Neural progenitor cell (in vitro differentiated cells): Measurements from ENCODE around the gene CDK3. TPM values are rescaled to one million over a fixed set of nuclear protein-coding genes. Genes with fewer than 3 reads are reported as not detected.

Experiments
- DNase-seq: peaks from one replicate; pipeline ENCODE4 v3.0.0-alpha.2; 2016; ENCODE audit warnings: low spot score
- H2AFZ ChIP-seq: fragments of 200-600 bp; sonication (generic); replicated peaks from 2 replicates; pipeline ENCODE4 v1.6.1; 2016; ENCODE audit warnings: antibody characterized with exemption
- H3F3A ChIP-seq: fragments of 200-600 bp; sonication (generic); 2 replicates; pipeline ENCODE4 v1.6.1; 2016; ENCODE audit warnings: antibody characterized with exemption, low read depth
- H3K27ac ChIP-seq: fragments of 200-600 bp; sonication (generic); 2 replicates; pipeline ENCODE4 v1.5.1; 2016; ENCODE audit warnings: mild to moderate bottlenecking
- H3K27me3 ChIP-seq: fragments of 200-600 bp; sonication (generic); 2 replicates; pipeline ENCODE4 v1.6.1; 2016; ENCODE audit warnings: mild to moderate bottlenecking, moderate library complexity
- H3K36me3 ChIP-seq: fragments of 200-600 bp; sonication (generic); 2 replicates; pipeline ENCODE4 v1.5.1; 2016
- H3K4me1 ChIP-seq: fragments of 200-600 bp; sonication (generic); 2 replicates; pipeline ENCODE4 v1.6.1; 2016; ENCODE audit warnings: mixed run types
- H3K4me2 ChIP-seq: fragments of 200-600 bp; sonication (generic); 2 replicates; pipeline ENCODE4 v1.6.1; 2016
- H3K4me3 ChIP-seq: fragments of 200-600 bp; sonication (generic); 2 replicates; pipeline ENCODE4 v1.5.1; 2016
- H3K79me2 ChIP-seq: fragments of 200-600 bp; sonication (generic); 2 replicates; pipeline ENCODE4 v1.6.1; 2016; ENCODE audit warnings: low read depth
- H3K9ac ChIP-seq: fragments of 200-600 bp; sonication (generic); 2 replicates; pipeline ENCODE4 v1.6.1; 2016
- H3K9me3 ChIP-seq: fragments of 200-600 bp; sonication (generic); 2 replicates; pipeline ENCODE4 v1.5.1; 2016; ENCODE audit warnings: low read depth
- H4K20me1 ChIP-seq: fragments of 200-600 bp; sonication (generic); 2 replicates; pipeline ENCODE4 v1.6.1; 2016; ENCODE audit warnings: low read depth
- H3K27ac Mint-ChIP-seq: 3 replicates; pipeline ENCODE4 v1.8.0; 2021; ENCODE audit warnings: mixed read lengths
- H3K27me3 Mint-ChIP-seq: 2 replicates; pipeline ENCODE4 v1.8.0; 2022; ENCODE audit warnings: low read depth, mild to moderate bottlenecking, inconsistent platforms, moderate library complexity, mixed read lengths; ENCODE audit not compliant: insufficient read depth
- H3K36me3 Mint-ChIP-seq: 3 replicates; pipeline ENCODE4 v1.8.0; 2021; ENCODE audit warnings: mixed read lengths
- H3K4me1 Mint-ChIP-seq: 3 replicates; pipeline ENCODE4 v1.8.0; 2021; ENCODE audit warnings: mixed read lengths
- H3K4me3 Mint-ChIP-seq: 3 replicates; pipeline ENCODE4 v1.8.0; 2021; ENCODE audit warnings: mild to moderate bottlenecking, moderate library complexity, mixed read lengths
- H3K9me3 Mint-ChIP-seq: 3 replicates; pipeline ENCODE4 v1.8.0; 2020; ENCODE audit warnings: mixed read lengths
- EZH2 ChIP-seq: fragments of 200-600 bp; sonication (generic); IDR thresholded peaks from 2 replicates; pipeline ENCODE4 v1.6.1; 2017; ENCODE audit warnings: antibody characterized with exemption, mild to moderate bottlenecking, moderate library complexity
- EZH2phosphoT487 ChIP-seq: fragments of 200-600 bp; sonication (generic); IDR thresholded peaks from 2 replicates; pipeline ENCODE4 v1.6.1; 2017; ENCODE audit warnings: antibody characterized with exemption
- total RNA-seq: library from RNA; depleted of rRNA; stranded (reverse); fragments of >200 nt; gene quantifications from 2 replicates; pipeline ENCODE4 v1.2.3, GENCODE V29; 2015; ENCODE audit warnings: low replicate concordance
- TF ChIP-seq, protein P1 (sequence below): fragments of 200-600 bp; sonication (generic); IDR thresholded peaks from 2 replicates; pipeline ENCODE4 v1.5.1; 2017; ENCODE audit warnings: antibody characterized with exemption, mild to moderate bottlenecking

CDK3 gene
- total RNA-seq, 1 donor from 2014 or later, result 3.0 TPM

DNA sequence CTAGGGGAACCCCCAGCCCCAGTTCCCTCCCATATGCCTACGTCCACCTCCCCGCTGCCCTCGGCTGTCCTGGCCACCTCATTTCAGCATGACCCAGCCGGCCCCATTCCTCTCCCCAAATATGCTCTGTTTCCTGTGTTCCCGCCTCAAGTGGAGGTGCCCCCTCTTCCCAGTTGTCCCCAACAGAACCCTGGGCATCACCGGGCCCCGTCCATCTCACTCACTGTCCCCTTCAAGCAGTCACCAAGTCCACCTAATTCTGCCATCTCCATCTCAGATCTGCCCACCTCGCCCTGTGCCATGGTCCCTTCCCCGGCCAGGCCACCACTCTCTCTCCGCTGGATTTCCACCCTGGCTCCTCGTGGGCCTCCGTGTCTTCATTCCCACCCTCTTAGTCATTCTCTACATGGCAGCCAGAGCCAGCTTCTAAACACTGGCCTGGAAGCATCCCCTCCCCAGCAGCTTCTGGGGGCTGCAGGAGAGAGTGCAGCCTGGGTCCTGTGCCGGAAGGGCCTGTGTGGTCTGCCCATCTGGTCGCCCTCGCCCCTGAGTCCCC lies 12.8 kb downstream of the CDK3 start:
- H2AFZ ChIP-seq, result no peak overlapping the region
- peaks cover 16% of the 10 kb centered on the region for H3K4me1 Mint-ChIP-seq
- H3K27ac ChIP-seq, result no peak overlapping the region
- H3K4me2 ChIP-seq, result no peak overlapping the region
- H3K4me3 Mint-ChIP-seq, result no peak overlapping the region
- no peak overlapping the region for H3K9ac ChIP-seq
- no peaks in the 10 kb centered on the region for H3K4me1 ChIP-seq
- no peaks in the 10 kb centered on the region for H3K9me3 Mint-ChIP-seq
- H3K4me3 ChIP-seq, result no peak overlapping the region
- no peak for DNase-seq
- peak overlapping the region; percentile 29 for H3K27ac Mint-ChIP-seq
- no peaks in the 10 kb centered on the region for H3K36me3 ChIP-seq
- H3K79me2 ChIP-seq, result no peaks in the 10 kb centered on the region
- H3K27me3 Mint-ChIP-seq, result peaks cover 13% of the 10 kb centered on the region
- H3K27me3 ChIP-seq, result no peaks in the 10 kb centered on the region
- H4K20me1 ChIP-seq, result no peaks in the 10 kb centered on the region
- TF ChIP-seq EZH2phosphoT487 (no peak), EZH2 (no peak)
- TF ChIP-seq, protein P1, sequence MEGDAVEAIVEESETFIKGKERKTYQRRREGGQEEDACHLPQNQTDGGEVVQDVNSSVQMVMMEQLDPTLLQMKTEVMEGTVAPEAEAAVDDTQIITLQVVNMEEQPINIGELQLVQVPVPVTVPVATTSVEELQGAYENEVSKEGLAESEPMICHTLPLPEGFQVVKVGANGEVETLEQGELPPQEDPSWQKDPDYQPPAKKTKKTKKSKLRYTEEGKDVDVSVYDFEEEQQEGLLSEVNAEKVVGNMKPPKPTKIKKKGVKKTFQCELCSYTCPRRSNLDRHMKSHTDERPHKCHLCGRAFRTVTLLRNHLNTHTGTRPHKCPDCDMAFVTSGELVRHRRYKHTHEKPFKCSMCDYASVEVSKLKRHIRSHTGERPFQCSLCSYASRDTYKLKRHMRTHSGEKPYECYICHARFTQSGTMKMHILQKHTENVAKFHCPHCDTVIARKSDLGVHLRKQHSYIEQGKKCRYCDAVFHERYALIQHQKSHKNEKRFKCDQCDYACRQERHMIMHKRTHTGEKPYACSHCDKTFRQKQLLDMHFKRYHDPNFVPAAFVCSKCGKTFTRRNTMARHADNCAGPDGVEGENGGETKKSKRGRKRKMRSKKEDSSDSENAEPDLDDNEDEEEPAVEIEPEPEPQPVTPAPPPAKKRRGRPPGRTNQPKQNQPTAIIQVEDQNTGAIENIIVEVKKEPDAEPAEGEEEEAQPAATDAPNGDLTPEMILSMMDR, result no peak
- no peaks in the 10 kb centered on the region for H3K9me3 ChIP-seq
- no peaks in the 10 kb centered on the region for H3K36me3 Mint-ChIP-seq
- no peaks in the 10 kb centered on the region for H3F3A ChIP-seq

DNA sequence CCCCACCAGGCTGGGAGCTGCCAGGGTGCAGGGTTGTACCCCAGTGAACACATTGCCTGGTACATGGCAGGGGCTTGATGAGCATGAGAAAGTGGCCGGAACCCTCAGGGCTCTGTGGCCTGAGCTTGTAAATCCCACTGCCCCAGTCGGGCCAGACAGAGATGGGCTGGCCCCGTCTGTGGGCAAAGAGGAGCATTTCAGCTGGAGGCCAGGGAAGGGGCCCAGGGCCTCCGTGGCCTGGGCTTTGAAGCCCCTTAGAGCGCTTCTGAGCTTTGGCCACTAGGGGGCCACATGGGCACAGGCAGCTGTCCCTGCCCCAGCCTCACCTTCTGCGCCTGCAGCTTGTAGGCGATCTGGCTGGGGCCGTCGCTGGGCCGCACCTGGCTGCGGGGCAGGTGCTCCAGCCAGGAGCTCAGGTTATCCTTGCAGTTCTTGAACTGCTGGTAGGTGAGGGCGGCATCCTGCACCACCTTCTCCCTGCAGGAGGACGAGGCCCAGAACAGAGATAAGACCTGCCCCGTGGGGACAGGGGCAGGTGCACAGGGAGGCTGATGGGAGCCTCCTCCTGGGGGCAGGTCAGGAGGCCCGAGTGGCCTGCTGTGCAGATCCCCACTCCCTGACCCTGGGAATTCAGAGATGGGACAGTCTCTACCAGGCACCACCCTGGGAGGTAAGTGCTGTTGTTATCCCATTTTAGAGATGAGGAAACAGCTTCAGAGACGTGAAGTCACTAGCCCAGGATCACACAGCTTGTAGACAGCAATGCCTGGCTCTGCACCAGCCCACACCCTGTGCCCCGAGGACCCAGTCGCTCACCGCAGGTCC lies 13.7 kb downstream of the CDK3 start:
- H3K36me3 ChIP-seq, result no peaks in the 10 kb centered on the region
- no peaks in the 10 kb centered on the region for H3F3A ChIP-seq
- no peak overlapping the region for H3K27ac ChIP-seq
- no peak overlapping the region for H3K4me3 ChIP-seq
- H3K4me1 ChIP-seq, result no peaks in the 10 kb centered on the region
- H3K27me3 ChIP-seq, result no peaks in the 10 kb centered on the region
- H3K27me3 Mint-ChIP-seq, result peaks cover 12% of the 10 kb centered on the region
- no peaks in the 10 kb centered on the region for H4K20me1 ChIP-seq
- peaks cover 16% of the 10 kb centered on the region for H3K4me1 Mint-ChIP-seq
- DNase-seq, result peak; percentile 93
- H3K4me2 ChIP-seq, result no peak overlapping the region
- H3K79me2 ChIP-seq, result no peaks in the 10 kb centered on the region
- no peaks in the 10 kb centered on the region for H3K36me3 Mint-ChIP-seq
- TF ChIP-seq EZH2 (no peak), EZH2phosphoT487 (no peak)
- TF ChIP-seq, protein P1, result peak; percentile 92
- H3K4me3 Mint-ChIP-seq, result no peak overlapping the region
- H3K9me3 Mint-ChIP-seq, result no peaks in the 10 kb centered on the region
- H3K27ac Mint-ChIP-seq, result no peak overlapping the region
- H3K9ac ChIP-seq, result no peak overlapping the region
- H2AFZ ChIP-seq, result peak overlapping the region; percentile 77
- H3K9me3 ChIP-seq, result no peaks in the 10 kb centered on the region

DNA sequence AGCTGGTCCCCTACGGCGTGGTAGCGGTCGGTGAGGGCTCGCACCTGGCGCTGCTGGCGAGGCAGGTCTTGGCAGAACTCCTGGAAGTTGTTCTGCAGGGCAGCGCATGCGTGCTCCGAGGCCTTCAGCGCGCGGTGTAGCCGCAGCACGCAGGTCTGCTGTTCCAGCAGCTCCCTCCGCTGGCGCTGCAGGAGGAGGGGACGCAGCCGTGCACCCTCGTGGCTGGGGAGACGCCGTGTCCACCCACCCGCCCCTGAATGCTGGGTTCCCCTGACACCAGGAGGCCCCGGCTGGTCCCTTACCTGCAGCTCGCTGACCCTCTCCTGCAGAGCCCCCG lies 14.2 kb downstream of the CDK3 start:
- Histone ChIP-seq H3K27ac (no peak overlapping the region), H3K79me2 (no peaks in the 10 kb centered on the region), H3K27me3 (no peaks in the 10 kb centered on the region), H3K4me1 (no peaks in the 10 kb centered on the region), H3K4me3 (no peak overlapping the region), H4K20me1 (no peaks in the 10 kb centered on the region), H2AFZ (no peak overlapping the region), H3F3A (no peaks in the 10 kb centered on the region), H3K4me2 (no peak overlapping the region), H3K9ac (no peak overlapping the region), H3K9me3 (no peaks in the 10 kb centered on the region), H3K36me3 (no peaks in the 10 kb centered on the region)
- Mint-ChIP-seq H3K4me3 (no peak overlapping the region), H3K9me3 (no peaks in the 10 kb centered on the region), H3K4me1 (peaks cover 16% of the 10 kb centered on the region), H3K36me3 (no peaks in the 10 kb centered on the region), H3K27me3 (peaks cover 10% of the 10 kb centered on the region), H3K27ac (no peak overlapping the region)
- DNase-seq, result no peak
- TF ChIP-seq EZH2phosphoT487 (no peak), EZH2 (no peak)
- TF ChIP-seq, protein P1, result no peak
